Upper lobe of left lung (tissue), 4 donors: ENCODE data around the gene MORF4L2.

Source experiments
- CTCF ChIP-seq, 6 experiments: fragments of 450-650 bp in 4 of 6; fragments of 200-600 bp in 2 of 6; sonication (generic) in 2 of 6; IDR thresholded peaks; one replicate each; pipeline ENCODE4 v1.5.1; 2016 to 2019; ENCODE audit warnings: antibody characterized with exemption in 6 of 6
- POLR2A ChIP-seq, 4 donors: fragments of 450-650 bp; IDR thresholded peaks; one replicate each; pipeline ENCODE4 v1.5.1; 2016 to 2017; ENCODE audit warnings: antibody characterized with exemption in 4 of 4, mild to moderate bottlenecking in 2 of 4
- POLR2AphosphoS5 ChIP-seq, 2 donors: sonication (generic); formaldehyde crosslinking; IDR thresholded peaks; one replicate each; pipeline ENCODE4 v1.5.1; 2017; ENCODE audit warnings: antibody characterized with exemption in 2 of 2

- TF ChIP-seq CTCF (IDR thresholded peaks at IDR 0.05) (no peak), POLR2A (IDR thresholded peaks at IDR 0.05) (no peak), POLR2AphosphoS5 (IDR thresholded peaks at IDR 0.05) (no peak)
Measured at GRCh38 chrX:103681443-103681842, 5.1 kb downstream of the MORF4L2 start.
